KOPT-K1 (cell line): Measurements from ENCODE around the gene SLC7A7.

ENCODE experiments used
- H3K27ac ChIP-seq: fragments of 200-600 bp; sonication (generic); 2 replicates; pipeline ENCODE4 v1.5.1; 2016; ENCODE audit warnings: antibody characterized with exemption, mild to moderate bottlenecking, low read depth, low read length; ENCODE audit not compliant: poor library complexity, severe bottlenecking
- H3K36me3 ChIP-seq: fragments of 200-600 bp; sonication (generic); 2 replicates; pipeline ENCODE4 v1.5.1; 2017; ENCODE audit warnings: antibody characterized with exemption, mild to moderate bottlenecking, low read length, moderate library complexity; ENCODE audit not compliant: insufficient read depth
- H3K9me3 ChIP-seq: fragments of 200-600 bp; sonication (generic); 2 replicates; pipeline ENCODE4 v1.5.1; 2017; ENCODE audit warnings: antibody characterized with exemption, low read length, mild to moderate bottlenecking; ENCODE audit not compliant: insufficient read depth, poor library complexity, severe bottlenecking

Gene SLC7A7

DNA sequence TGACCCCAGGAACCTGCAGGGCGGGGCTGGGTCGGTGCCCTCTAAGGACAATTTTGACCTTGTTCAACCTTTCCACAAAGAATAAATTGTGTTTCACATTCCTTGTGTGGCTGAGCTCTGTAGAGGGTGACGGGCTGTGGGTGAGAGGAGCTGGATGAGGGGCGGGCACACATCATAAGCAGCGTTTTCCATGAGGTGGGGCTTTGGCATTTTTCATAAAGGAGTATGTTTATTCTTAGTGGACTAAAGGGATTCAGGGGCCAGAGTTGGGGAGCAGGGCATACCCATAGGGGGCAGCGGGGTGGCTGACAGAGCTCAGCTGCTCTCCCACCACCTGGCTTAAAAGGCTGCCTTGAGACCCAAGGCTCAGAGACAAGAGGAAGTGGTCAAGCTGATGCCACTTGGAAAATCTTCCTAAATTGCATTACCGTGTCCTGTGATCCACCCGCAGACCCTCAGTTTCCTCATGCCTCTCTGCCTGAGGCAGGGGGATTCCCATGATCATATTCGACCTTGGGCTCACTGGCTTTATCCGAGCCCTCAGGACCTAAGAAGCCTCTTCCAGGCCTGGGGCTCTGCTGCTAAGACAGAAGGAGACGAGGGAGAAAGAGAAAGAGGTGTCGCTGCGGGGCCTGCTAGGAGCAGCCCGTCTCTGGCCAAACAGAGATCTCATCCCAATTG is 32.6 kb upstream of the SLC7A7 start:
- Histone ChIP-seq H3K9me3 (no peaks in the 10 kb centered on the region), H3K36me3 (no peaks in the 10 kb centered on the region), H3K27ac (no peak overlapping the region)

DNA sequence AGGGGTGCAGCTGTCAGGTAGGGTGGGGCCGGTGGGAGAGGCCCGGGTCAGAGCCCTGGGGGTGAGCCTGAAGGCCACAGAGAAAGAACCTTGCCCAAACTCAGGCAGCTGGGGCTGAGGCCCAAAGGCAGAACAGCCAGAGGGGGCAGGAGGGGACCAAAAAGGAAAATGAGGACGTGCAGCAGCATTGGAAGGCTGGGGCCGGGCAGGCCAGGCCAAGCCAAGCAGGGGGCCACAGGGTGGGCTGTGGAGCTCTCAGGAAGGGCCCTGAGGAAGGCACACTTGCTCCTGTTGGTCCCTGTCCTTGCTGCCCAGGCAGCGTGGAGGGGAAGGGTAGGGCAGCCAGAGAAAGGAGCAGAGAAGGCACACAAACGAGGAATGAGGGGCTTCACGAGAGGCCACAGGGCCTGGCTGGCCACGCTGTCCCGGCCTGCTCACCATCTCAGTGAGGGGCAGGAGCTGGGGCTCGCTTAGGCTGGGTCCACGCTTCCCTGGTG is 31.6 kb upstream of the SLC7A7 start:
- H3K36me3 ChIP-seq, result no peaks in the 10 kb centered on the region

DNA sequence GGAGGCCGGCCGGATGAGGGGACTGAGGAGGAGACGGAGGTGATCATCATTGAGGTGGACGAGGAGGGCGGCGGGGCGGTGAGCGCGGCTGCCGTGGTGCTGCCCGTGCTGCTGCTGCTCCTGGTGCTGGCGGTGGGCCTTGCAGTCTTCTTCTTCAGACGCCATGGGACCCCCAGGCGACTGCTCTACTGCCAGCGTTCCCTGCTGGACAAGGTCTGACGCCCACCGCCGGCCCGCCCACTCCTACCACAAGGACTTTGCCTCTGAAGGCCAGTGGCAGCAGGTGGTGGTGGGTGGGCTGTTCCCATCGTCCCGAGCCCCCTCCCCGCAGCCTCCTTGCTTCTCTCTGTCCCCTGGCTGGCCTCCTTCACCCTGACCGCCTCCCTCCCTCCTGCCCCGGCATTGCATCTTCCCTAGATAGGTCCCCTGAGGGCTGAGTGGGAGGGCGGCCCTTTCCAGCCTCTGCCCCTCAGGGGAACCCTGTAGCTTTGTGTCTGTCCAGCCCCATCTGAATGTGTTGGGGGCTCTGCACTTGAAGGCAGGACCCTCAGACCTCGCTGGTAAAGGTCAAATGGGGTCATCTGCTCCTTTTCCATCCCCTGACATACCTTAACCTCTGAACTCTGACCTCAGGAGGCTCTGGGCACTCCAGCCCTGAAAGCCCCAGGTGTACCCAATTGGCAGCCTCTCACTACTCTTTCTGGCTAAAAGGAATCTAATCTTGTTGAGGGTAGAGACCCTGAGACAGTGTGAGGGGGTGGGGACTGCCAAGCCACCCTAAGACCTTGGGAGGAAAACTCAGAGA is 30.8 kb upstream of the SLC7A7 start:
- no peaks in the 10 kb centered on the region for H3K36me3 ChIP-seq
- H3K9me3 ChIP-seq, result no peaks in the 10 kb centered on the region
- H3K27ac ChIP-seq, result no peak overlapping the region

More for the DNA sequence above, 31.6 kb upstream of the SLC7A7 start:
- no peak overlapping the region for H3K27ac ChIP-seq
- H3K9me3 ChIP-seq, result no peaks in the 10 kb centered on the region

DNA sequence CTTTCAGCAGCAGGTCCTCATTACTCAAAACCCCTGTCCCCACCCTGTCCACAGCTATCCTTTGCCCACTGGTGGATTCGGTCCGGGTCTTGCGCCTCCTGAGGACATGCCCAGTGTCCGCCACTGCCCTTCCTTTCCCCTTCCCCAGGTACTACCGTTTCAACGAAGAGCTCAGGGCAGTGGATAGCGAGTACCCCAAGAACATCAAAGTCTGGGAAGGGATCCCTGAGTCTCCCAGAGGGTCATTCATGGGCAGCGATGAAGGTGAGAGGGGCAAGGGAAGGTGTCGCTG is 29.8 kb upstream of the SLC7A7 start:
- no peaks in the 10 kb centered on the region for H3K9me3 ChIP-seq
- H3K36me3 ChIP-seq, result no peaks in the 10 kb centered on the region
- no peak overlapping the region for H3K27ac ChIP-seq

DNA sequence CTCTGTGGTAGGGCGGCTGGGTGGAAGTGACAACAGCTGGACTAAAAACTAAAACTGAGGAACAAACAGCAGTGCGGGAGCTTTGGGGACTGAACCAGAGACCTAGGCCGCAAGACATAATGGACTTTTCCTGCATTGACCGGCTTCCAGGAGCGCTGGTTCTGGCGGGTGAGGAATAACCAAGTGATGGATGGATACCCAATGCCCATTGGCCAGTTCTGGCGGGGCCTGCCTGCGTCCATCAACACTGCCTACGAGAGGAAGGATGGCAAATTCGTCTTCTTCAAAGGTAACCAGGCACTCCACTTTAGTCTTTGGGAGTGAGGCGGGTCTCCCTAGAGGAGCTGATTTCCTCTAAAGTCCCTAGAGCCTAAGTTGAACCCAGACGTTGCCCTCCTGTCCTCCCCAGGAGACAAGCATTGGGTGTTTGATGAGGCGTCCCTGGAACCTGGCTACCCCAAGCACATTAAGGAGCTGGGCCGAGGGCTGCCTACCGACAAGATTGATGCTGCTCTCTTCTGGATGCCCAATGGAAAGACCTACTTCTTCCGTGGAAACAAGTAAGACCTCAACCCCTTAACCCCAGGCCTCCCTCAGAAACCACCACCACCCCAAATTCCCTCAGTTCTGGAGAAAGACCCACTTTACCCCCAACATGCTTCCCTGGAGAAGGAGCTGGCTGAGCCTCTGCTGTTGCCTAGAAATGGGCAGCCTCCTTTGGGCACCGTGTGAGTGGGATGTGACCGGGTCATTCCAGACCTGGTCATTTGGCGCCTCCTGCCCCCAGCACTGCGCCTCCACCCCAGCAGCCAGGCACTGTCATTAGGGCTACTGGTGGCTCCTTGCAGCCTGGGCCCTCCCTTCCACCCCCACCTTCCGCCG is 29.2 kb upstream of the SLC7A7 start:
- Histone ChIP-seq H3K27ac (no peak overlapping the region), H3K9me3 (no peaks in the 10 kb centered on the region), H3K36me3 (no peaks in the 10 kb centered on the region)

DNA sequence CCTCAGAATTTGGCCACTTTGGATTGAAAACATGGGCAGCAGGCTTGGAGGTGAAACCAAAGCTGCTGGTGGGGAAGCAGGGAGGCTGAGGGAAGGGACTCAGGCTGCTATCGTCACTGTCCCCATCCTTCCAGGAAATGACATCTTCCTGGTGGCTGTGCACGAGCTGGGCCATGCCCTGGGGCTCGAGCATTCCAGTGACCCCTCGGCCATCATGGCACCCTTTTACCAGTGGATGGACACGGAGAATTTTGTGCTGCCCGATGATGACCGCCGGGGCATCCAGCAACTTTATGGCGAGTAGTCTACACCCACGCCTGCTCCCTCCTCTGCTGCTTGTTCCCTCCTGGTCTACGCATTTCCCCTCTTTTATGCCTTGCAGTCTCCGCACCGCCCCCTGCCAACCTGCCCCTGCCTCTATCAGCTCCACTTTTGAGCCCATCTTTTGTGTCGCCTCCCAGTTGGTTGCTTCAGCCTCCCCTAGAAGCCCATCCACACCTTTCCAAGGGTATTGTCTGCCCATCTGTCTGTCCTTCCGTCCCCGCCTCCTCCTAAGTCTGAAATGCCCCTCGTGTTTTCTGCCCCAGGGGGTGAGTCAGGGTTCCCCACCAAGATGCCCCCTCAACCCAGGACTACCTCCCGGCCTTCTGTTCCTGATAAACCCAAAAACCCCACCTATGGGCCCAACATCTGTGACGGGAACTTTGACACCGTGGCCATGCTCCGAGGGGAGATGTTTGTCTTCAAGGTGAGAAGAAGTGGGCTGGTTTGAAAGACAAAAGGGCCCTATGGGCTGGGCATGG is 28.1 kb upstream of the SLC7A7 start:
- no peaks in the 10 kb centered on the region for H3K36me3 ChIP-seq
- H3K27ac ChIP-seq, result no peak overlapping the region
- no peaks in the 10 kb centered on the region for H3K9me3 ChIP-seq

DNA sequence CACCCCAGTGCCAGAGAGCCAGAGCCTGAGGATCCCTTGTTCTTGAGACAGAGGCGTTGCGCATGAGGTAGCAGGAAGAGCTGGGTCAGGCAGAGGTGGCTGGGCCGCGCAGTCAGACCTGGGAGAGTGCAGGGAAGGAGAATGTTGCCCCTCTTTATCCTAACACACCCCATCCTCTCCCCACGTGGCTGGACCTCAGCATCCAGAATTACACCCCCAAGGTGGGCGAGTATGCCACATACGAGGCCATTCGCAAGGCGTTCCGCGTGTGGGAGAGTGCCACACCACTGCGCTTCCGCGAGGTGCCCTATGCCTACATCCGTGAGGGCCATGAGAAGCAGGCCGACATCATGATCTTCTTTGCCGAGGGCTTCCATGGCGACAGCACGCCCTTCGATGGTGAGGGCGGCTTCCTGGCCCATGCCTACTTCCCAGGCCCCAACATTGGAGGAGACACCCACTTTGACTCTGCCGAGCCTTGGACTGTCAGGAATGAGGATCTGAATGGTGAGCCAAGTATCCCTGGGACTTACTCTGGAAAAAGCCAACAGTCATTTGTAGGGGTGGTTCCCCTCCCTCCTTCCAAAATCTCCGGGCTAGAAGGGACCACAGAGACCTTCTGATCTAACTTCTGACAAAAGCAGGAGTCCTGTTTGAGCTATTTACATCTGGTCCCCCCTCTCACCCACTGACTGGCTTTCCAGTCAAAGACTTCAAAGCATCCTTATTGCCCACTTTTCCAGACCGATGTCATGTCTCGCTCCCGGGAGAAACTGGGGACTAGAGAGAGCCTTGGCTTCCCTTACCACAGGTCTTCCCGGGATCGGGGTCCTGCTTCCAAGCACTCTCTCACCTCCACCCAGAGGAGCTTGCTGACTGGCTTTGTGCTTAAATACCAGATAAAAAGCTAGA is 27.2 kb upstream of the SLC7A7 start:
- no peaks in the 10 kb centered on the region for H3K9me3 ChIP-seq
- H3K27ac ChIP-seq, result no peak overlapping the region
- no peaks in the 10 kb centered on the region for H3K36me3 ChIP-seq

DNA sequence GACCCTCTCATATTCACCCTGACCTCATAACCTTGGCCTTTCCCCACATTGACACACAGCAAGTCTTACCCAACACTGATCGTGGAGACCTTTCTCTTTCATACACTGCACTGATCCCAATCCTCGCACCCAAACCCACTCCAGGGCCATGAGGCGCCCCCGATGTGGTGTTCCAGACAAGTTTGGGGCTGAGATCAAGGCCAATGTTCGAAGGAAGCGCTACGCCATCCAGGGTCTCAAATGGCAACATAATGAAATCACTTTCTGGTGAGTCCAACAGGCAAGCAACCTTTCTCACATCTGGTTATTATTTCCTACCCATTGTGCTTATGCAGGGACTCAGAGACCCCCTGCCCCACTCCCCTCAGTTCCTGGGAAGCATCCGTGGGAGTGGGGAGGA is 26.5 kb upstream of the SLC7A7 start:
- H3K9me3 ChIP-seq, result no peaks in the 10 kb centered on the region
- H3K27ac ChIP-seq, result no peak overlapping the region
- H3K36me3 ChIP-seq, result no peaks in the 10 kb centered on the region

DNA sequence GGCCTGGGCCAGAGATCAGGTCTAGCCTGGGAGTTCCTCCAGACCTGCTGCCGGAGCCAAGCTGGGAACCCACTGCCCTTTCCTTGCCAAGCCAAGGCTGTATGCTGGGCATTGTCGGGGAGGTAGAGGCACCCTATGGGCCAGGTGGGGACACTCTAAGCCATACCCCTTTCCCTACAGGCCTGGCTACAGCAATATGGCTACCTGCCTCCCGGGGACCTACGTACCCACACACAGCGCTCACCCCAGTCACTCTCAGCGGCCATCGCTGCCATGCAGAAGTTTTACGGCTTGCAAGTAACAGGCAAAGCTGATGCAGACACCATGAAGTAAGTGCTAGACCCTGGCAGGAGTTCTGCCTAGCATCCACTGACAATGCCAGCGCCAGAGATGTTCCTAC is 26.1 kb upstream of the SLC7A7 start:
- no peaks in the 10 kb centered on the region for H3K9me3 ChIP-seq
- H3K27ac ChIP-seq, result no peak overlapping the region
- H3K36me3 ChIP-seq, result no peaks in the 10 kb centered on the region

DNA sequence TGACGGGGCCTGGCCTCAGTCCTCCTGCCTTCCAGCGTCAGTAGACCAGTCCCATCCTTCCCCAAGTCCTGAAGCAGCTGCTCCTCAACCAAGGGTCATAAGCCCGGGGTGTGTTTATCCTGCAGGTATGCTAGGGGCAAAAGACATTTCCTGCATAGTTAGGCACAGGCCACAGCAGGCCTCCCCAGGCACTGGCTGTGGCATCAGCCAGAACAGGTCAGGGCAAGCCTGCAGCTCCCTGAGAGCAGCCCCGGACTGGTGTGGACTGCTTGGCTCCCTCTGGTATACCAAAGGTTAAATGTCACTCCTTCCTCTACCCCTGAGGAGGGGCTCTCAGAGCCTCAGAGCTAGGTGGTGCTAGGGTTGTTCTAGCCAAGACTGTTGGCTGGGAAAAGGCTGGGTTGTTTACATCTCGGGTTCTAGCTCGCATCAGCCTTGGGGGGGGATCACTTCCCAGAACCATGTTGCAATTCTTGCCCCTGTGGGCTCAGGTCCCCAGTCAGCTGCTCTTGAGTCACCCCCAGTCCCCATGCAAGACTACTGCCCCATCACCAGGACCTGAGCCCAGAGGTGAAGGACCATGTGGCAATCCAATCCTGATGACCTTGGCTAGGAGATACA is 24.0 kb upstream of the SLC7A7 start:
- H3K9me3 ChIP-seq, result no peaks in the 10 kb centered on the region
- peaks cover 14% of the 10 kb centered on the region for H3K36me3 ChIP-seq
- no peak overlapping the region for H3K27ac ChIP-seq

DNA sequence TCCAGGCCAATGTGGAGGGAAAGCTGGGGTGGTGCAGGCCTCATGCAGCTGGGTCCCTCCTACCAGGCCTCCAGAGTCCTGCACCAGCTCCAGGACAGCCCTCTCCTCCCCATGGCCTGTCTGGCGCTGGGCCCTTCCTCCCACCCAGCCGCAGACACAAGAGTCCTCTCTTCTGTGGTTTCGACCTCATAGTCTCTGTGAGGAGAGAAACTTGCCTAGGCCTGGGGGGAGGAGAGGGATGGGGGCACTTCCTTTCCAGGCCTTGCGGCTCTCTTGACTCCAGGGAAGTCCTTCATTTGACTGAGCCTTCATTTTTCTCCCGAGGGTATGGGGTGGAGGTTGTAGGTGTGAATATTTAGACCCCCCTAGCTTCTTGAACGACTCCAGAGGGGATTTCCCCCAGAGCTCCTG is 23.4 kb upstream of the SLC7A7 start:
- H3K27ac ChIP-seq, result no peak overlapping the region
- no peaks in the 10 kb centered on the region for H3K9me3 ChIP-seq
- peaks cover 21% of the 10 kb centered on the region for H3K36me3 ChIP-seq

DNA sequence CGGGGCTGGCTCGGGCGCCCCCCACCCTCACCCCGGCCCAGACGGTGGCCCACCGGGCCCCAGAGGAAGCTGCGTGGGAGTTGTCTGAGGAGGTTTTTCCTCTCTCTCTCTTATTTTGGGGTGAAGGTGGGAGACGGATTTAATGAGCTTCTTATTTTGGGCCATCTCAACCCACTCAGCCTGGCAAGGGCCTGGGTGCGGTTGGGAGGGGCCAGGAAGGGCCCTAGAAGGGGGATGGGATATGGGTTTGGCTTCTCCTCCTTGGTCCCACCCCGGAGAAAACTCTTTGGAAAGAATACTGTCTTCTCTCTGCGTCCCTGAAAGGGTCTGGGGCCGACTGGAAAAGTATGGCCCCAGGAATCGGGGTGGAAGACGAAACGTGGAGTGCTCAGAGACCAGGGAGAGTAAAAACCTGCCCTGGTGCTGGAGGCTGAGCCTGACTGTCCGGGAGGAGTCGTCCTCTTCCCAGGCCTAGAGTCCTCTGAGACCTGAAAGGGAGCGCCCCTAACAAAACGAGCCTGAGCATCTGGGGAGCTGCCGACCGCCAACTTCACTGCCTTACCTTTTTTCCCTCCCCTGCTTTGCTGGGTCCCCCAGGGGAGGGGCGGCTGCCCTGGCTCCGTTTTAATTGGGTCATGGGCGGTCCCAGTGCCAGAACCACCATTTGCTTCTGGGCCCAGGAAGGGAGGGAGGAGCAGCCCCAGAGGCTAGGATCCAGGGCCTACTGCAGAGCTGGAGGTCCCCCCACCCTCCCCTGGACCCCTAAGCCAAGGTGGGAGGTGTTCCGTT is 22.7 kb upstream of the SLC7A7 start:
- Histone ChIP-seq H3K36me3 (peaks cover 27% of the 10 kb centered on the region), H3K9me3 (no peaks in the 10 kb centered on the region), H3K27ac (no peak overlapping the region)
